Sigmoid colon (tissue), 7 donors: ENCODE measurements around the gene IQGAP2. TPM values are rescaled to one million over a fixed set of nuclear protein-coding genes. Genes with fewer than 3 reads are reported as not detected.

Experiments
- DNase-seq: peaks from one replicate; pipeline ENCODE4 v3.0.0-alpha.2; 2019
- H3K27ac ChIP-seq, 4 donors: fragments of 200-600 bp; sonication (generic); one replicate each; pipeline ENCODE4 v1.5.1; 2016 to 2019; ENCODE audit warnings: mild to moderate bottlenecking in 1 of 4
- H3K27me3 ChIP-seq, 3 donors: fragments of 200-600 bp; sonication (generic); one replicate each; pipeline ENCODE4 v1.5.1; 2019; ENCODE audit warnings: mild to moderate bottlenecking in 1 of 3
- H3K36me3 ChIP-seq, 4 donors: fragments of 200-600 bp; sonication (generic); one replicate each; pipeline ENCODE4 v1.5.1; 2016 to 2019
- H3K4me1 ChIP-seq, 4 donors: fragments of 200-600 bp; sonication (generic); one replicate each; pipeline ENCODE4 v1.5.1; 2017 to 2019
- H3K4me3 ChIP-seq, 4 donors: fragments of 200-600 bp; sonication (generic); one replicate each; pipeline ENCODE4 v1.5.1; 2017 to 2019; ENCODE audit warnings: mild to moderate bottlenecking in 2 of 4, moderate library complexity in 1 of 4
- H3K9me3 ChIP-seq, 4 donors: fragments of 200-600 bp in 3 of 4; sonication (generic) in 3 of 4; one replicate each; pipeline versions ENCODE4 v1.5.1 to v1.6.1; 2013 to 2019
- CTCF ChIP-seq, 4 experiments: fragments of 450-650 bp in 3 of 4; fragments of 200-600 bp in 1 of 4; IDR thresholded peaks; one replicate each; pipeline ENCODE4 v1.5.1; 2016 to 2019; ENCODE audit warnings: antibody characterized with exemption in 4 of 4, mild to moderate bottlenecking in 3 of 4, moderate library complexity in 2 of 4
- EP300 ChIP-seq, 4 donors: sonication (generic); formaldehyde crosslinking; IDR thresholded peaks; one replicate each; pipeline ENCODE4 v1.6.1; 2017; ENCODE audit warnings: antibody characterized with exemption in 4 of 4
- POLR2A ChIP-seq, 2 donors: fragments of 450-650 bp; IDR thresholded peaks; one replicate each; pipeline ENCODE4 v1.6.1; 2016; ENCODE audit warnings: antibody characterized with exemption in 2 of 2, mild to moderate bottlenecking in 2 of 2, moderate library complexity in 2 of 2
- POLR2AphosphoS5 ChIP-seq, 4 donors: sonication (generic); formaldehyde crosslinking; IDR thresholded peaks; one replicate each; pipeline ENCODE4 v1.6.1; 2017; ENCODE audit warnings: antibody characterized with exemption in 4 of 4
- WGBS, 2 donors: extraction: QIAGEN DNeasy Blood & Tissue Kit; methylation state at CpG; one replicate each; pipeline ENCODE4 v1.1.7; 2013; 5-methylcytosine and 5-hydroxymethylcytosine counted together
- intact Hi-C: fragments of 100-400 bp; cut with DNase I; formaldehyde crosslinking; loops from one replicate; pipeline ENCODE4 v1.15.1; 2023
- polyA plus RNA-seq, 3 donors: library from polyadenylated mRNA; stranded (reverse); fragments of 200-250 nt; gene quantifications; one replicate each; pipeline ENCODE4 v1.2.3, GENCODE V29; 2013
- total RNA-seq, 4 donors: library from RNA; depleted of rRNA; stranded (reverse); fragments of >200 nt; gene quantifications; one replicate each; pipeline ENCODE4 v1.1.0, GENCODE V29; 2016
- donor health status: healthy with polysubstance abuse.
- donor health status: Bipolar disorder and iron deficiency.
- donor health status: healthy.

IQGAP2 gene
- total and polyA plus RNA-seq, 7 donors: 15.0 to 85.3 (median 24.6) TPM

- Histone ChIP-seq H3K27ac (no peak overlapping the region), H3K36me3 (no peaks in the 10 kb centered on the region), H3K4me3 (no peak overlapping the region), H3K27me3 (no peaks in the 10 kb centered on the region), H3K4me1 (no peaks in the 10 kb centered on the region), H3K9me3 (no peaks in the 10 kb centered on the region)
- no peak for TF ChIP-seq CTCF (IDR thresholded peaks at IDR 0.05)
- no peak for TF ChIP-seq EP300 (IDR thresholded peaks at IDR 0.05)
- TF ChIP-seq POLR2AphosphoS5 (IDR thresholded peaks at IDR 0.05): no peak
- TF ChIP-seq POLR2A (IDR thresholded peaks at IDR 0.05): no peak
- no peak for DNase-seq
- 90 to 93% methylated on average over 1 of the region's 1 CpG for WGBS, 2 donors
- intact Hi-C loops: no loop called here
These were observed 84.7 kb downstream of the IQGAP2 start for GRCh38 chr5:76487821-76488220.

GRCh38 chr5:76488969-76489368, 85.9 kb downstream of the IQGAP2 start:
- intact Hi-C loops: no loop called here
- Histone ChIP-seq H3K27ac (no peak overlapping the region), H3K9me3 (no peaks in the 10 kb centered on the region), H3K4me1 (no peaks in the 10 kb centered on the region), H3K27me3 (no peaks in the 10 kb centered on the region), H3K36me3 (no peaks in the 10 kb centered on the region), H3K4me3 (no peak overlapping the region)
- WGBS, 2 donors: 96% methylated on average over 6 of the region's 6 CpGs
- DNase-seq: no peak
- TF ChIP-seq POLR2A (IDR thresholded peaks at IDR 0.05) (no peak), EP300 (IDR thresholded peaks at IDR 0.05) (no peak), POLR2AphosphoS5 (IDR thresholded peaks at IDR 0.05) (no peak), CTCF (IDR thresholded peaks at IDR 0.05) (no peak)

- H3K4me1 ChIP-seq: no peaks in the 10 kb centered on the region
These were observed 87.0 kb downstream of the IQGAP2 start for GRCh38 chr5:76489877-76490688.

GRCh38 chr5:76490960-76491359, 87.9 kb downstream of the IQGAP2 start:
- Histone ChIP-seq H3K27me3 (no peaks in the 10 kb centered on the region), H3K36me3 (no peaks in the 10 kb centered on the region), H3K4me1 (no peaks in the 10 kb centered on the region), H3K4me3 (no peak overlapping the region), H3K27ac (no peak overlapping the region), H3K9me3 (no peaks in the 10 kb centered on the region)
- no peak for TF ChIP-seq POLR2AphosphoS5 (IDR thresholded peaks at IDR 0.05)
- TF ChIP-seq EP300 (IDR thresholded peaks at IDR 0.05): no peak
- no peak for TF ChIP-seq CTCF (IDR thresholded peaks at IDR 0.05)
- no peak for TF ChIP-seq POLR2A (IDR thresholded peaks at IDR 0.05)
- intact Hi-C loops: no loop called here
- no peak for DNase-seq

More at GRCh38 chr5:76489877-76490688, 87.0 kb downstream of the IQGAP2 start:
- Histone ChIP-seq H3K9me3 (no peaks in the 10 kb centered on the region), H3K27me3 (no peaks in the 10 kb centered on the region), H3K36me3 (no peaks in the 10 kb centered on the region), H3K4me3 (no peak overlapping the region), H3K27ac (no peak overlapping the region)
- no peak for DNase-seq
- 92 to 93% methylated on average over 7 of the region's 7 CpGs for WGBS, 2 donors
- intact Hi-C loops: no loop called here
- TF ChIP-seq POLR2AphosphoS5 (IDR thresholded peaks at IDR 0.05) (no peak), CTCF (IDR thresholded peaks at IDR 0.05) (no peak), POLR2A (IDR thresholded peaks at IDR 0.05) (no peak), EP300 (IDR thresholded peaks at IDR 0.05) (no peak)

- Histone ChIP-seq H3K36me3 (no peaks in the 10 kb centered on the region), H3K4me1 (no peaks in the 10 kb centered on the region), H3K27me3 (no peaks in the 10 kb centered on the region), H3K27ac (no peak overlapping the region), H3K4me3 (no peak overlapping the region), H3K9me3 (no peaks in the 10 kb centered on the region)
- intact Hi-C loops: no loop called here
- TF ChIP-seq POLR2AphosphoS5 (IDR thresholded peaks at IDR 0.05) (no peak), POLR2A (IDR thresholded peaks at IDR 0.05) (no peak), CTCF (IDR thresholded peaks at IDR 0.05) (no peak), EP300 (IDR thresholded peaks at IDR 0.05) (no peak)
- no peak for DNase-seq
- WGBS, 2 donors: 91 to 93% methylated on average over 6 of the region's 6 CpGs
These were observed 89.7 kb downstream of the IQGAP2 start for GRCh38 chr5:76492819-76493189.
